GM12874 (cell line): ENCODE data around the gene CFDP1.

Source experiments
- TF ChIP-seq, protein P1 (sequence below): IDR thresholded peaks from 2 replicates; pipeline ENCODE4 v1.5.1; 2011; ENCODE audit warnings: low read depth, mild to moderate bottlenecking, control low read depth, low read length, moderate library complexity; ENCODE audit not compliant: insufficient read depth

The CFDP1 gene

DNA sequence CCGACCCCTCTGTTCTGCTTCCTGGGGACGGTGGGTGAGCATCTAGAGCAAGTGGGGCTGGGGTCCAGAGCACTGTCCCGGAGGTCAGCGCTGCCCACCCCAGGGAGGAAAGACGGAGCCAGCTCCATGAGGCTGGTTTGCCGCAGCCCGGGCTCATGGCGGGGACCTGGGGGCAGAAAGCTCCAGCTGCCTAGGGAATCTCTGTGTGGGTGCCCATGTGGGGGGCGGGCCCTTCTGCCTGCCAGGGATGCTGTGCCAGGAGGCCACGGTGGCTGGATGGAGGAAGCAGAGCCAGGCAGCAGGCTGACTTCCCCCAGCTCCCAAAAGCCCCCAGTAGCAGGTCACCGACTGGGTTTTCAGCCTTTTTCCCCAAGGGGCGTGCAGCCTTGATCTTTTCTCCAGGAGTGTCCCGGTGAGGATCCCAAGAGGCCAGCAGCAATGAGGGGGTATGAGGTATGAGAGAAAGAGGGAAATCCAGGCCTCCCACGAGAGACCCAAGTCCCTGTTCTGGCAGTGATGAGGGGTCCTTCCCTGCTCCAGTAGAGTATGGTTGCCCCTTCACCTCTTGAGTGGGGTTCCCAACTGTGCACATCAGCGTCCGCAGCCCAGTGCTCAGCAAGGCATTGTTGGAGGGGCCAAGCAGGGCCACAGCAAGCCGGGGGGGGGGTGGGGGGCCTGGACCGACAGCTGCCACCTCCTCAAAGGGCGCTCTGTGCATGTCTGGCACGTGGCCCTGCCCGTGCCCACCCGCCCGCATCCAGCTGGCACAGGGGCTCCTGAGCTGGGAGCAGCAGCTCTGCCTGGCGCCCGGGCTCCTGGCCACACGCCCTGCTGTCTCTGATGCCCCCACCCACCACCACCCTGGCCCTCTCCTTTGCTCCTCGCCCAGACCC lies 166.3 kb downstream of the CFDP1 start:
- TF ChIP-seq, protein P1, sequence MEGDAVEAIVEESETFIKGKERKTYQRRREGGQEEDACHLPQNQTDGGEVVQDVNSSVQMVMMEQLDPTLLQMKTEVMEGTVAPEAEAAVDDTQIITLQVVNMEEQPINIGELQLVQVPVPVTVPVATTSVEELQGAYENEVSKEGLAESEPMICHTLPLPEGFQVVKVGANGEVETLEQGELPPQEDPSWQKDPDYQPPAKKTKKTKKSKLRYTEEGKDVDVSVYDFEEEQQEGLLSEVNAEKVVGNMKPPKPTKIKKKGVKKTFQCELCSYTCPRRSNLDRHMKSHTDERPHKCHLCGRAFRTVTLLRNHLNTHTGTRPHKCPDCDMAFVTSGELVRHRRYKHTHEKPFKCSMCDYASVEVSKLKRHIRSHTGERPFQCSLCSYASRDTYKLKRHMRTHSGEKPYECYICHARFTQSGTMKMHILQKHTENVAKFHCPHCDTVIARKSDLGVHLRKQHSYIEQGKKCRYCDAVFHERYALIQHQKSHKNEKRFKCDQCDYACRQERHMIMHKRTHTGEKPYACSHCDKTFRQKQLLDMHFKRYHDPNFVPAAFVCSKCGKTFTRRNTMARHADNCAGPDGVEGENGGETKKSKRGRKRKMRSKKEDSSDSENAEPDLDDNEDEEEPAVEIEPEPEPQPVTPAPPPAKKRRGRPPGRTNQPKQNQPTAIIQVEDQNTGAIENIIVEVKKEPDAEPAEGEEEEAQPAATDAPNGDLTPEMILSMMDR, result no peak

DNA sequence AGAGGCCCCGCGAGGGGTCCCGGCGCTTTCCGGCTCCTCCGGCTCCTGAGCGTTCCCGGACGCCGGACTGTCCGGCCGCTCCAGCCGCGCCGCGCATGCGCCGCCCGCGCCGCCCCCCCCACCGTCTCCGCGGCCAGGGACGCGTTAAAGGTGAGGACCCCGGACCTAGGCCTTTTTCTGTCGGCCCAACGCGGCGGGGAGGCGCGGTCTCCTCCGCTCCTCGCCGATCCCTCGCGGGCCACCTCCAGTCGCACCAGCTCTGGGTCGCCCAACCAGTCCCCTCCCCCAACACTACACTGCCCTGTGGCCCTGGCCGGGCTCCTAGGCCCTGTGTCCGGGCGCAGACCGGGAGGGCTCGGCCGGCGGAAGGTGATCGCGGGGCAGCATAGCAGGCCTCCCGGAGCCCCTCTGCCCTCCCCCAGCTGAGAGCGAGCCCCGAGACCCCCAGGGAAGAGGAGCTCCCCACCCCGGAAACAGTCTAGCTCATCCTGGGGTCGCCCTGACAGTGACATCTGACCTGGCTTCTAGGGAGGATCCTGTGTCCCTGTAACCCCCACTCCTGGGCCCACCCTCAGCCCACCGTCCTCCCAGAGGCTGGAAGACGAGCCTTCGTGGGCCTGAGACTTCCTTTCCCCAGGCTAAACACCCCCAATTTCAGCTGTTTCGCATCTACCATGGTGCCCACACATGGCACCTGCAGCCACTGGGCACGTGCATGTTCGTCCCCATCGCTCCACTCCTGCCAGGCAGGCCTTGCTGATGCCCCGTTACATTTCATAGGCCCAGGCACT lies 167.2 kb downstream of the CFDP1 start:
- TF ChIP-seq, protein P1, result no peak

DNA sequence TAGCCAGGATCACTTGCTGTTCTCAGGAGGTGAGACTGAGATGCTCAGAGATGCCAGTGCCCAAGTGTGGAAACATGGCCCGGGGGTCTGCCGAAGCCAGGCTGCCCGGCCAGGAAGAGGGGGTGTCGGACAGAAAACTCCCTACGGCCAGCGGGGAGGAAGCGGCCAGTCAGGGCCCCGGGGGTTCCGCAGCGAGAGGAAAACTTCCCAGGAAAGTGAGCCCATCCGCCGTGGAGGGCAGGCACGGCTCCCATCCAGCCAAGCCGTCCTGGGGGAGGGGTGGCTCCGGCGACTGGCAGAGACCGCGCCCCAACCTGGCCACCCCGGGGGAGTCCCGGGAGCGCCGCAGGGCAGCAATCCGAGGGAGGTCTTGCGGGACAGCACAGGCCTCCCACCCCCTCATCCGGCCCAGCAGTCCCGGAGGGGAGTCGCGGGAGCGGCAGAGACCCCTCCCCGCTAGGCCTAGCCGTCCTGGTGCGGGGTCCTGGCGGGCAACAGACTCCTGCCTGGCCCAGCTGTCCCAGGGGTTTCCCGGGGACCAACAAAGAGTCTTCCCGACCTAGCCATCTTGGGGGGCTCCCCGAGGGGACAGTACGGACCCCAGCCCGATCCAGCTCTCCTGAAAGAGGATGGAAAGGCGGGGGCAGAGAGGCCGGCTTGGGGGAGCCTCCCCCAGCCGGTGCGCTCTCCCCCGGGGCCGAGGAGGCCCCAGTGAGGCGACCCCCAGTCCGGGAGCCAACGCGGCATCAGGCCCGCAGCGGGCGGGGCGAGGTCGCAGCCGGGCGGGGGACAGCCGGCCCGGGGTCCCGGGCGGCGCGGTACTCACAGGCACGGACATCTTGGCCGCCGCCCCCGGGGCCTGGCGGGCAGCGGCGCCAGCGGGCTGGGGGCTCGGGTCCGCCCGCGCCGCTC lies 168.0 kb downstream of the CFDP1 start:
- TF ChIP-seq, protein P1, result no peak

DNA sequence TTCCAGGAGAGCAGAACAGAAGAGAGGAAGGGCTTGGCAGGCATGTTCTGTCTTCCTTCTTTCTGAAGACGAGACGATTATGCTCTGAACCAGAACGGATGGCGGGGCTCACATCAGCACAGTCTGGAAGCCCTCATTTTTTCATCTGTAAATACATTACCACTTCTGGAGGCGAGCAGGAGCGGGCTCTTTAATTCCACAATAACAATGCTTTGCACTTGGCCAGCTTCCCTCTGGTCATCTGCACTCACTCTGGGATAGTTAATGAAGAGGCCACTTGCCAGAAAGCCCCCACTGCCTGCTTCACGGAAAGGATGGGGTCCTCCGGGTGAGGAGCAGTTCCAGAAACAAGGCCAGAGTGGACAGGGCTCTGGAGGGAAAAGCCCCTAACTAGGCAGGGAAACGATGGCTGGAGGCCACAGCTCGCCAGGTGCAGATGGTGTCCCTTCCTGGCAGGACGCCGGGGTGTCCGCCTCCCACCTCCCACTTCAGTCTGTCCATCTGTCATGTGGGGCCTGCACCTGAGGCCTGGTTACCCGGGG lies 168.8 kb downstream of the CFDP1 start:
- TF ChIP-seq, protein P1, result no peak

DNA sequence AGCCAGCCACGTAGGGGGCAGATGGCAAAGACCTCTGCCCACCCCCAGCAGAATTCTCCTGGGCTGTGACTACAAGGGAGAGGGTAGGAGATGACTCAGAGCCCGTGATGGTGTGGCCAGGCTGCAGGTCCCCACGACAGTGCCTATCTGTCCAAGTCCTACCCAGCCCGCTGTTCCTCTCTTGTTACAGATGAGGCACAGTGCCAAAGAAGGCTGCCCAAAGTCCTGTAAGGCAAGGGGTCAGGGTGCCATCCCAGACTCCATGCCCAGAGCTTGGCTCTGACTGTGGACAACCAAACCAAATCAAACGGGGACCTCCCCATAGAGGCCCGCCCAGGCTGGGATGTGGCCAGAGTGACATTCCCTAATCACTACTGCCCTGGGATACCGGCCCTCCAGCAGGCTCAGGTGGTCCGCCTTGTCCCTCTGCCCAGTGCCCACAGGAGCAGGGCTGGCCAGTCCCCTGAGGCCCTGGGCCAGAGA lies 169.3 kb downstream of the CFDP1 start:
- TF ChIP-seq, protein P1, result no peak

DNA sequence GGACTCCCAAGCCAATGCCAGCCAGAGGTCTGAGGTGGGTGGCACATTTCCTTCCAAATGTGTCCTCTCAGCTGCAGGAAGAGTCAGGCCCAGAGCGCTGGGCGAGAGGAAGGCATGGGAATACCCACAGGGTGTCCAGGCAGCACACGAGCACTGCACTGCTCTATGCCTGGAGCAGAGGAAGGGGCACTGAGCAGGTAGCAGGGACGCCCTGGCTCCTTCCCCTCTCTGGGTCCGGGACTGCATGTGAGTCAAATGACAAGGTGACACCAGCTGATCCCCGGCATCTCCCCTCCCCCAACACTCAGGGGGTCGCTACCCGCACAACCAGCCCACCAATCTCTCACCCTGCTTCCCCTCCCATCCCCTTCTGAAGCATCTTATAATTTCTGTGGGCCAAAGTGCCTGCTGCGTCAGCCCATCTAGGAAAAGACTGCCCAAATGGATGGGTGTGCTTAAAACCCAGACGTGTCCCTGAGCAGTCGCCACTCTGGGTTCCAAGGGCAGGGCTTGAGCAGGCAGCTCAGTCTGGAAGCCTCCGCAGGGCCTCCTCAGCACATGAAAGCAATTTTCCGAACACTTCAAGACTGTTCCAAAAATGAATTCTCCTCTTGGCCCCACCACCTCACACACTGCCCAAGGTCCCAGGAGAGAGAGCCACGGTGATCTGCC lies 169.9 kb downstream of the CFDP1 start:
- TF ChIP-seq, protein P1, result no peak
